COLO668 (cell line): ENCODE data around the gene ZNF322.

Experiments
- DNase-seq: peaks from one replicate; lab custom pipeline; 2025; ENCODE audit not compliant: unreplicated experiment; lab: John Stamatoyannopoulos, UW

ZNF322 gene

GRCh38 chr6:26592649-26593048, 66.9 kb downstream of the ZNF322 start:
- no peak for DNase-seq

GRCh38 chr6:26588965-26589364, 70.6 kb downstream of the ZNF322 start:
- no peak for DNase-seq
